Choroid plexus epithelial cell (primary cell): Measurements from ENCODE around the gene LHFPL2.

Experiments
- DNase-seq: peaks from one replicate; pipeline ENCODE4 v3.0.0-alpha.2; 2010; ENCODE audit warnings: low read depth
- H3K4me3 ChIP-seq: 2 replicates; pipeline ENCODE4 v1.5.1; 2011; ENCODE audit warnings: low read depth, mild to moderate bottlenecking, control low read depth, low read length, moderate library complexity
- TF ChIP-seq, protein P1 (sequence below): conservative IDR thresholded peaks from 2 replicates; pipeline ENCODE4 v1.5.1; 2011; ENCODE audit warnings: low read depth, mild to moderate bottlenecking, control low read depth, inconsistent platforms, low read length, moderate library complexity

The LHFPL2 gene

DNA sequence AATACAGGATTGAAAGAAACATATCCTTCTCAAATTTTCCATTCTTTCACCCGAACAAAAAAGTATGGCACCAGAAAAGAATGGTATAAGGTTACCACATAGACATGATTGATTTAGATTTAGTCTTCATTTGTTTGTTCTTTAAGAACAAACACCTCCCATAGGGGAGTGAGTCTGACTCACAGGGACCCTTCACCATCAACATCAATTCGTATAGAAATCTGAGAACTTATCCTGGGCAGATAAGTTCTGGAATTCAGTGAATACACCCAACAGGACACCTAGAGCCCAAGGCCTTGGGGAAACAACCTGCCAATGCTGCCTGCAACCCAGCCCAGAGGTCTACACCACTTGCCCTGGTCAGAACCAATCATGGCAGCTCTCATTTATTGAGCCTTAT, 46.2 kb downstream of the LHFPL2 start:
- H3K4me3 ChIP-seq, result no peak overlapping the region
- DNase-seq, result no peak
- TF ChIP-seq, protein P1, sequence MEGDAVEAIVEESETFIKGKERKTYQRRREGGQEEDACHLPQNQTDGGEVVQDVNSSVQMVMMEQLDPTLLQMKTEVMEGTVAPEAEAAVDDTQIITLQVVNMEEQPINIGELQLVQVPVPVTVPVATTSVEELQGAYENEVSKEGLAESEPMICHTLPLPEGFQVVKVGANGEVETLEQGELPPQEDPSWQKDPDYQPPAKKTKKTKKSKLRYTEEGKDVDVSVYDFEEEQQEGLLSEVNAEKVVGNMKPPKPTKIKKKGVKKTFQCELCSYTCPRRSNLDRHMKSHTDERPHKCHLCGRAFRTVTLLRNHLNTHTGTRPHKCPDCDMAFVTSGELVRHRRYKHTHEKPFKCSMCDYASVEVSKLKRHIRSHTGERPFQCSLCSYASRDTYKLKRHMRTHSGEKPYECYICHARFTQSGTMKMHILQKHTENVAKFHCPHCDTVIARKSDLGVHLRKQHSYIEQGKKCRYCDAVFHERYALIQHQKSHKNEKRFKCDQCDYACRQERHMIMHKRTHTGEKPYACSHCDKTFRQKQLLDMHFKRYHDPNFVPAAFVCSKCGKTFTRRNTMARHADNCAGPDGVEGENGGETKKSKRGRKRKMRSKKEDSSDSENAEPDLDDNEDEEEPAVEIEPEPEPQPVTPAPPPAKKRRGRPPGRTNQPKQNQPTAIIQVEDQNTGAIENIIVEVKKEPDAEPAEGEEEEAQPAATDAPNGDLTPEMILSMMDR, result no peak

- TF ChIP-seq, protein P1, result no peak
- peak; percentile 48 for DNase-seq
- no peak overlapping the region for H3K4me3 ChIP-seq
These were observed 46.8 kb downstream of the LHFPL2 start for GRCh38 chr5:78601559-78602314.

DNA sequence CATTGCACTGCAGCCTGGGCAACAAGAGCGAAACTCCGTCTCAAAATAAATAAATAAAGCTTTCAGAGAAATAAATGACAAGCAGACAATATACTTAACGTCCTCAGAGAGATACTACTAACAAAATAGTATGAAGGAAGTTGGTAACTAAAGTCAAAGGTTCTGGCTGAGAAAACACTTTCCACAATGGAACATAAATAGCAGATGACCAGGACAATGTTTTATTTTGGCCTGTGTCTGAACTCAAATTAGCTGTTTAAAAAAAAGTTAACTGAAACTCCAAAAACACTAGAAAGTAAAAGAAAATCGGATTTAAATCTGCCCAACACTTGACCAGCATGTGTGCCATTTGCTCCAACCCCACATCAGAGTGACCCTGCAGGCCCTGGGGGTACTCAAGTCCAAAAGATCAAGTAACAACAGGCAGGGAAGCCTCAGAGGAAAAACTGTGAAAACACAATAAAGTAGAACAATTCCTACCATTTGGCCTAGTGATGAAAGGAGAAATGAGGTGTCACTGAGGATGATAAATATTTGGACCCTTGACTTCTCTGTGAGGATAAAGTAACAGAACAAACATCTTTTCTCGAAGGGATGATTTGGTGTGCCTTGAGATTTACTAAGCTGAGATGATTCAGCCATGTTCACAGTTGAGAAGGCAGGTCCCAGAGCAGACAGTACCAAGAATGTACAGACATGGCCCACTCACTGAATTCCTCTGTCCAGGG, 47.7 kb downstream of the LHFPL2 start:
- TF ChIP-seq, protein P1, result no peak
- no peak overlapping the region for H3K4me3 ChIP-seq
- DNase-seq, result peak; percentile 84

DNA sequence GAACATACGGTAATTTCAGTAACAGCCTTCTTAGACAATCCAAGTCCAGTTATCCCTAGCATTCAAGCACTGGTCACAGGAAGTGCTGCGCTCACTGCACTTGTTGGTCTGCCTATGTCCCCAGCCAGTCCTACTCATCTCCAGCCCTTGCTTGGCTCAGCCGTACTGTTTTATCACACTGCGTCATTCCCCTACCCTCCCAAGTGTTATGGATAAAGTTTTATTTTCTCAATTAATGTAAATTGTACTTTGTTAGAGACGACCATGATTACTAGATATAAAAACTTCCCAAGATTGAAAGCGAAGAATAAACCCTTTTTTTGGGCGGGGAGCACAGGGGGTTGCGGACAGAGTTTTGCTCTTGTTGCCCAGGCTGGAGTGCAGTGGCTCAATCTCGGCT, 49.6 kb downstream of the LHFPL2 start:
- H3K4me3 ChIP-seq, result no peak overlapping the region
- TF ChIP-seq, protein P1, result no peak
- DNase-seq, result no peak

GRCh38 chr5:78597974-78598371, 50.6 kb downstream of the LHFPL2 start:
- DNase-seq, result peak; percentile 90
- TF ChIP-seq, protein P1, result no peak
- no peak overlapping the region for H3K4me3 ChIP-seq

GRCh38 chr5:78597068-78597973, 51.3 kb downstream of the LHFPL2 start:
- TF ChIP-seq, protein P1, result no peak
- no peak overlapping the region for H3K4me3 ChIP-seq
- DNase-seq, result peak; percentile 76
